DOHH2 (cell line): ENCODE data around the gene FAM20C.

Experiments
- CTCF ChIP-seq: fragments of 200-600 bp; sonication (generic); IDR thresholded peaks from one replicate; pipeline ENCODE4 v1.5.1; 2014; ENCODE audit warnings: antibody characterized with exemption, mild to moderate bottlenecking, low read depth, low read length; ENCODE audit not compliant: poor library complexity, severe bottlenecking
- EZH2phosphoT487 ChIP-seq: fragments of 200-600 bp; sonication (generic); IDR thresholded peaks from 2 replicates; pipeline ENCODE4 v1.6.1; 2017; ENCODE audit warnings: borderline replicate concordance, mild to moderate bottlenecking, antibody characterized with exemption, low read length, moderate library complexity, mixed read lengths

DNA sequence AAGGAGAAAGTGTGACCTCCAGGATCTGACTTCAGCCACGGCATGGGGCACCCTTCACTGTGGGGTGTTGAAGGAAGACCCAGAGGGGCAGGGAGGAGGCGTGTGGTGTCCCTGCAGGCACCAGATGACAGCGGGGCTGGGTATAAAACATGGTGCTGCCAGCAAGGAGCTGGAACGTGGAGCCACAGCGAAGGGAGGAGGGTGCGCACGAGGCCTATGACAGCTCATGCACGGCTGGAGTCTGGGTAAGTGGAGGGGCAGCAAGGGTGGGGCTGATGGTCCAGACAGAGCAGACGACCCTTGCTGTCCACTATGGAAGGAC, 69.8 kb downstream of the FAM20C start:
- TF ChIP-seq CTCF (no peak), EZH2phosphoT487 (no peak)
